H1 (cell line): Measurements from ENCODE around the gene SORBS1. TPM values are rescaled to one million over a fixed set of nuclear protein-coding genes. Genes with fewer than 3 reads are reported as not detected.

ENCODE experiments used
- CTCF ChIA-PET: fragments of 300-600 bp; sonication (Branson Sonifier 250); formaldehyde crosslinking; loops from one replicate; lab custom pipeline; 2021; ENCODE audit not compliant: partially characterized antibody; lab: Charles Lee
- POLR2A ChIA-PET: fragments of 300-600 bp; sonication (Branson Sonifier 250); formaldehyde crosslinking; loops from one replicate; lab custom pipeline; 2021; ENCODE audit warnings: inconsistent platforms; ENCODE audit not compliant: partially characterized antibody; lab: Charles Lee
- DNase-seq, 2 experiments: peaks; one replicate each; pipeline versions ENCODE4 v3.0.0 to v3.0.0-alpha.2; 2010 to 2022; ENCODE audit warnings: low spot score in 2 of 2, low read depth in 1 of 2, mixed read lengths in 1 of 2
- FAIRE-seq: peaks from 2 replicates; lab custom pipeline; 2011; peaks lifted over from hg19 to GRCh38; lab: Jason Lieb, UNC
- H2AFZ ChIP-seq: 2 replicates; pipeline ENCODE4 v1.8.1; 2012; ENCODE audit warnings: low read length, inconsistent platforms
- H2AK5ac ChIP-seq: 2 replicates; pipeline ENCODE4 v1.6.1; 2013; ENCODE audit warnings: low read depth, low read length
- H2BK120ac ChIP-seq: replicated peaks from 2 replicates; pipeline ENCODE3; 2013; ENCODE audit warnings: low read depth, low read length, inconsistent platforms
- H2BK12ac ChIP-seq: 2 replicates; pipeline ENCODE4 v1.6.1; 2013; ENCODE audit warnings: low read depth, low read length
- H2BK15ac ChIP-seq: 2 replicates; pipeline ENCODE4 v1.6.1; 2013; ENCODE audit warnings: low read length
- H2BK20ac ChIP-seq: 2 replicates; pipeline ENCODE4 v1.6.1; 2013; ENCODE audit warnings: low read length
- H2BK5ac ChIP-seq: 2 replicates; pipeline ENCODE4 v1.6.1; 2013; ENCODE audit warnings: low read depth, low read length
- H3K14ac ChIP-seq: 2 replicates; pipeline ENCODE4 v1.6.1; 2013; ENCODE audit warnings: inconsistent platforms; ENCODE audit not compliant: insufficient read length
- H3K18ac ChIP-seq: 2 replicates; pipeline ENCODE4 v1.6.1; 2013; ENCODE audit warnings: low read length; ENCODE audit errors: extremely low read depth
- H3K23ac ChIP-seq: 2 replicates; pipeline ENCODE4 v1.6.1; 2013; ENCODE audit warnings: inconsistent platforms; ENCODE audit not compliant: insufficient read length
- H3K23me2 ChIP-seq: 2 replicates; pipeline ENCODE4 v1.6.1; 2013; ENCODE audit warnings: low read depth, low read length
- H3K27ac ChIP-seq: 2 replicates; pipeline ENCODE4 v1.6.1; 2011; ENCODE audit warnings: low read depth, low read length, inconsistent platforms
- H3K27me3 ChIP-seq, 4 experiments: replicated peaks in 1 of 4; 1 replicate in 1 of 4; 2 replicates in 3 of 4; pipeline versions ENCODE4 v1.6.1 to v1.8.1; 2011 to 2013; ENCODE audit warnings: low read length in 3 of 4, mild to moderate bottlenecking in 3 of 4, inconsistent platforms in 2 of 4, mixed read lengths in 2 of 4, moderate library complexity in 1 of 4; ENCODE audit not compliant: control insufficient read depth in 3 of 4, insufficient read depth in 3 of 4; ENCODE audit errors: extremely low read depth in 1 of 4
- H3K36me3 ChIP-seq, 4 experiments: 2 replicates each; pipeline versions ENCODE4 v1.6.1 to v1.8.1; 2011 to 2013; ENCODE audit warnings: mild to moderate bottlenecking in 4 of 4, low read length in 3 of 4, moderate library complexity in 2 of 4, control low read depth in 1 of 4, inconsistent platforms in 1 of 4; ENCODE audit not compliant: insufficient read depth in 4 of 4, control insufficient read depth in 2 of 4
- H3K4ac ChIP-seq: replicated peaks from 2 replicates; pipeline ENCODE3; 2013; ENCODE audit warnings: low read length, low read depth, mixed read lengths, inconsistent platforms; ENCODE audit not compliant: insufficient read length
- H3K4me1 ChIP-seq, 4 experiments: replicated peaks in 1 of 4; 1 replicate in 1 of 4; 2 replicates in 3 of 4; pipeline versions ENCODE4 v1.6.1 to v1.8.1; 2011 to 2013; ENCODE audit warnings: low read length in 3 of 4, inconsistent platforms in 2 of 4, mixed read lengths in 1 of 4; ENCODE audit not compliant: insufficient read depth in 4 of 4, control insufficient read depth in 3 of 4
- H3K4me2 ChIP-seq, 2 experiments: 2 replicates each; pipeline versions ENCODE4 v1.6.1 to v1.8.1; 2011 to 2013; ENCODE audit warnings: low read depth in 2 of 2, low read length in 2 of 2, control low read depth in 1 of 2, inconsistent platforms in 1 of 2, mild to moderate bottlenecking in 1 of 2; ENCODE audit not compliant: insufficient read depth in 1 of 2
- H3K4me3 ChIP-seq, 4 experiments: fragments of 200-600, 300-600 bp in 1 of 4; sonication (generic), shearing (Covaris generic), sonication (Bioruptor Twin) in 1 of 4; 2 replicates each; pipeline versions ENCODE4 v1.5.1 to v1.8.1; 2011 to 2016; ENCODE audit warnings: low read length in 4 of 4, low read depth in 3 of 4, control low read depth in 2 of 4, inconsistent platforms in 2 of 4, mild to moderate bottlenecking in 2 of 4, mixed read lengths in 1 of 4, moderate library complexity in 1 of 4; ENCODE audit not compliant: insufficient read depth in 2 of 4; ENCODE audit errors: extremely low read depth in 1 of 4
- H3K56ac ChIP-seq: replicated peaks from 2 replicates; pipeline ENCODE3; 2013; ENCODE audit warnings: low read depth, mild to moderate bottlenecking, mixed read lengths, low read length, inconsistent platforms; ENCODE audit not compliant: insufficient read length
- H3K79me1 ChIP-seq: 2 replicates; pipeline ENCODE4 v1.6.1; 2013; ENCODE audit warnings: low read depth, low read length, control low read depth
- H3K79me2 ChIP-seq, 2 experiments: 2 replicates each; pipeline versions ENCODE4 v1.6.1 to v1.8.1; 2012 to 2013; ENCODE audit warnings: low read length in 2 of 2, mild to moderate bottlenecking in 2 of 2, inconsistent platforms in 1 of 2; ENCODE audit not compliant: insufficient read depth in 2 of 2, control insufficient read depth in 1 of 2
- H3K9ac ChIP-seq, 4 experiments: replicated peaks in 1 of 4; 1 replicate in 1 of 4; 2 replicates in 3 of 4; pipeline versions ENCODE4 v1.6.1 to v1.8.1; 2011 to 2013; ENCODE audit warnings: low read depth in 3 of 4, low read length in 3 of 4, control low read depth in 2 of 4, mild to moderate bottlenecking in 2 of 4, moderate library complexity in 2 of 4, inconsistent platforms in 1 of 4; ENCODE audit errors: extremely low read depth in 1 of 4
- H3K9me3 ChIP-seq, 2 experiments: 2 replicates each; pipeline versions ENCODE4 v1.6.1 to v1.8.1; 2012 to 2013; ENCODE audit warnings: mild to moderate bottlenecking in 2 of 2, moderate library complexity in 2 of 2, control low read depth in 1 of 2, inconsistent platforms in 1 of 2, low read depth in 1 of 2, low read length in 1 of 2, mixed read lengths in 1 of 2; ENCODE audit not compliant: insufficient read depth in 2 of 2
- H4K20me1 ChIP-seq, 2 experiments: replicated peaks in 1 of 2; 2 replicates each; pipeline versions ENCODE3 to v1.8.1; 2011 to 2013; ENCODE audit warnings: inconsistent platforms in 2 of 2, low read length in 2 of 2, mild to moderate bottlenecking in 1 of 2; ENCODE audit not compliant: insufficient read depth in 2 of 2, control insufficient read depth in 1 of 2
- H4K5ac ChIP-seq: 2 replicates; pipeline ENCODE4 v1.6.1; 2013; ENCODE audit warnings: low read length, low read depth, mixed read lengths, inconsistent platforms; ENCODE audit not compliant: insufficient read length
- H4K8ac ChIP-seq: 2 replicates; pipeline ENCODE4 v1.8.0; 2013; ENCODE audit warnings: mild to moderate bottlenecking, moderate library complexity, low read length, inconsistent platforms; ENCODE audit not compliant: insufficient read depth; ENCODE audit errors: extremely low read depth
- H4K91ac ChIP-seq: replicated peaks from 2 replicates; pipeline ENCODE3; 2013; ENCODE audit warnings: low read length, mixed read lengths, inconsistent platforms; ENCODE audit not compliant: insufficient read length
- EP300 ChIP-seq, 2 experiments: IDR thresholded peaks; 1 replicate in 1 of 2; 2 replicates in 1 of 2; pipeline ENCODE4 v1.6.1; 2011 to 2012; ENCODE audit warnings: low read depth in 2 of 2, low read length in 2 of 2, mild to moderate bottlenecking in 2 of 2, borderline replicate concordance in 1 of 2, inconsistent platforms in 1 of 2, moderate library complexity in 1 of 2
- EZH2 ChIP-seq: fragments of 200-600 bp; sonication (generic); IDR thresholded peaks from 2 replicates; pipeline ENCODE4 v1.7.1; 2012; ENCODE audit warnings: low read depth, mild to moderate bottlenecking, moderate library complexity, low read length, inconsistent platforms; ENCODE audit not compliant: severe bottlenecking
- FOSL1 ChIP-seq: IDR thresholded peaks from 2 replicates; pipeline ENCODE4 v1.6.1; 2011; ENCODE audit warnings: mild to moderate bottlenecking, low read depth, low read length, moderate library complexity; ENCODE audit not compliant: insufficient read depth
- JUN ChIP-seq: IDR thresholded peaks from 2 replicates; pipeline ENCODE4 v1.6.1; 2011; ENCODE audit warnings: low read depth, mild to moderate bottlenecking, improper control_type of control experiment, low read length
- KDM1A ChIP-seq: fragments of 200-600, 300-600 bp; sonication (generic); IDR thresholded peaks from 2 replicates; pipeline ENCODE4 v1.7.1; 2016; ENCODE audit warnings: mild to moderate bottlenecking, low read length, borderline replicate concordance
- NANOG ChIP-seq: IDR thresholded peaks from 2 replicates; pipeline ENCODE4 v1.6.1; 2011; ENCODE audit warnings: low read length, low read depth, mild to moderate bottlenecking, inconsistent platforms; ENCODE audit not compliant: insufficient read depth, poor library complexity, severe bottlenecking
- POU5F1 ChIP-seq: IDR thresholded peaks from 2 replicates; pipeline ENCODE4 v1.6.1; 2011; ENCODE audit warnings: low read depth, mild to moderate bottlenecking, low read length, moderate library complexity
- SIN3A ChIP-seq, 2 experiments: IDR thresholded peaks in 1 of 2; conservative IDR thresholded peaks in 1 of 2; 2 replicates each; pipeline ENCODE4 v1.6.1; 2011 to 2012; ENCODE audit warnings: low read length in 2 of 2, improper control_type of control experiment in 1 of 2, low read depth in 1 of 2, mild to moderate bottlenecking in 1 of 2
- SIRT6 ChIP-seq: IDR thresholded peaks from one replicate; pipeline ENCODE4 v1.7.1; 2012; ENCODE audit warnings: low read length, inconsistent platforms
- SIX5 ChIP-seq: IDR thresholded peaks from 2 replicates; pipeline ENCODE4 v1.6.1; 2011; ENCODE audit warnings: mild to moderate bottlenecking, low read depth, low read length
- SRF ChIP-seq: IDR thresholded peaks from 2 replicates; pipeline ENCODE4 v1.6.1; 2011; ENCODE audit warnings: mild to moderate bottlenecking, low read depth, low read length, moderate library complexity
- WGBS, 2 experiments: shearing (Covaris generic) in 1 of 2; methylation state at CpG; one replicate each; pipeline versions ENCODE4 v1.1.6 to v1.1.7; 2013 to 2015; ENCODE audit warnings: low lambda C conversion rate in 2 of 2, mixed read lengths in 2 of 2, inconsistent platforms in 1 of 2, low coverage in 1 of 2, missing lambda C conversion rate in 1 of 2; ENCODE audit not compliant: insufficient replicate concordance in 2 of 2, insufficient coverage in 1 of 2, insufficient read length in 1 of 2; ENCODE audit errors: extremely low coverage in 1 of 2, missing lambda C conversion rate in 1 of 2; 5-methylcytosine and 5-hydroxymethylcytosine counted together
- polyA plus RNA-seq, 7 experiments: library from polyadenylated mRNA; depleted of rRNA in 3 of 7; stranded (reverse) in 5 of 7; unstranded in 2 of 7; fragments of >200 nt in 5 of 7; fragments of 200-250 nt in 2 of 7; gene quantifications; 1 replicate in 5 of 7; 2 replicates in 1 of 7; 4 replicates in 1 of 7; pipeline versions ENCODE4 v1.2.1 to v1.2.3, GENCODE V29; 2011 to 2013; ENCODE audit warnings: missing spikeins in 2 of 7, mixed read lengths in 2 of 7
- total RNA-seq: library from RNA; stranded (reverse); fragmentation: NEBNext Ultra II Directional; extraction: Animal tissue kit (Norgen Biotek cat#: 25700); gene quantifications from 2 replicates; pipeline ENCODE4 v1.2.1, GENCODE V29; 2021

SORBS1 gene
- total and polyA plus RNA-seq, 2 of the 8 experiments (the other 6 are each of a cell fraction or from before 2014, with no cell fraction given): 16.0 to 35.0 TPM

GRCh38 chr10:95382596-95382995, 178.6 kb downstream of the SORBS1 start:
- no peaks in the 10 kb centered on the region for H3K79me2 ChIP-seq
- no peak overlapping the region for H3K4ac ChIP-seq
- H3K23me2 ChIP-seq: no peaks in the 10 kb centered on the region
- no peak overlapping the region for H3K56ac ChIP-seq
- H3K9me3 ChIP-seq: no peaks in the 10 kb centered on the region
- ChIA-PET POLR2A (no interaction called here), CTCF (interaction anchor here (0.8 to 16.3 kb wide), 3 partner anchors 7 to 139 kb away, joined by 3 to 162 read pairs (median 5); no protein-coding TSS in a partner anchor)
- H2BK12ac ChIP-seq: no peak overlapping the region
- no peak overlapping the region for H3K18ac ChIP-seq
- no peaks in the 10 kb centered on the region for H3K27me3 ChIP-seq
- H3K4me3 ChIP-seq: no peak overlapping the region
- H4K5ac ChIP-seq: no peak overlapping the region
- no peak overlapping the region for H4K8ac ChIP-seq
- no peak overlapping the region for H3K23ac ChIP-seq
- H4K20me1 ChIP-seq: no peaks in the 10 kb centered on the region
- H2BK5ac ChIP-seq: no peak overlapping the region
- H3K4me1 ChIP-seq: no peaks in the 10 kb centered on the region
- H3K9ac ChIP-seq: no peak overlapping the region
- H3K27ac ChIP-seq: no peak overlapping the region
- H3K36me3 ChIP-seq: peaks cover 2 to 27% (median 13%) of the 10 kb centered on the region in 4 experiments; a peak in 7 of 8 replicates
- no peak overlapping the region for H3K4me2 ChIP-seq
- H2BK20ac ChIP-seq: no peak overlapping the region
- no peak overlapping the region for H2BK15ac ChIP-seq
- no peaks in the 10 kb centered on the region for H3K79me1 ChIP-seq
- H4K91ac ChIP-seq: no peak overlapping the region
- no peak for DNase-seq
- WGBS, 2 experiments: 88% methylated on average over 2 of the region's 2 CpGs; no CpG with 5 or more reads in 1 of the 2 experiments
- FAIRE-seq: no peak
- no peak overlapping the region for H2AFZ ChIP-seq
- H2AK5ac ChIP-seq: no peak overlapping the region
- no peak overlapping the region for H2BK120ac ChIP-seq
- no peak overlapping the region for H3K14ac ChIP-seq
- TF ChIP-seq SIX5 (no peak), POU5F1 (no peak), FOSL1 (no peak), NANOG (no peak), JUN (no peak), KDM1A (no peak), EZH2 (no peak), SIN3A (conservative IDR thresholded peaks at IDR 0.05 in 1 of 2, IDR thresholded peaks at IDR 0.05 in 1 of 2; ENCODE audit: low read depth in 1 of 2, low read length in 2 of 2) (no peak), SRF (no peak), SIRT6 (no peak), EP300 (IDR thresholded peaks at IDR 0.05; ENCODE audit: borderline replicate concordance in 1 of 2, low read depth in 2 of 2, low read length in 2 of 2) (no peak)
